ENCODE measurements around the gene ANKIB1.
"Not testable (repeated sequence)": the region's sequence is repeated elsewhere in the genome, so short reads cannot be mapped to it uniquely, and the experiment has no call there.

Gene ANKIB1

GRCh38 chr7:92402920-92403759, 157.4 kb downstream of the ANKIB1 start:
- no peak for DNase-seq (ENCODE audit: insufficient read length, low spot score)
- FAIRE-seq: no peak

GRCh38 chr7:92403760-92404074, 157.9 kb downstream of the ANKIB1 start:
- DNase-seq (ENCODE audit: insufficient read length, low spot score) (no peak), FAIRE-seq (no peak)

- FAIRE-seq (no peak), DNase-seq (ENCODE audit: insufficient read length, low spot score) (no peak)
Measured at GRCh38 chr7:92404170-92404614, 158.4 kb downstream of the ANKIB1 start.

- DNase-seq (ENCODE audit: insufficient read length, low spot score) (no peak), FAIRE-seq (no peak)
Measured at GRCh38 chr7:92409357-92409756, 163.6 kb downstream of the ANKIB1 start.

GRCh38 chr7:92410162-92410561, 164.4 kb downstream of the ANKIB1 start:
- not testable (repeated sequence) for DNase-seq (ENCODE audit: insufficient read length, low spot score); FAIRE-seq

GRCh38 chr7:92412745-92413144, 167.0 kb downstream of the ANKIB1 start:
- no peak for FAIRE-seq

GRCh38 chr7:92413550-92413949, 167.8 kb downstream of the ANKIB1 start:
- DNase-seq (ENCODE audit: insufficient read length, low spot score) (no peak), FAIRE-seq (no peak)

More at GRCh38 chr7:92412745-92413144, 167.0 kb downstream of the ANKIB1 start:
- DNase-seq (ENCODE audit: insufficient read length, low spot score): no peak

GRCh38 chr7:92415225-92415624, 169.5 kb downstream of the ANKIB1 start:
- DNase-seq (ENCODE audit: insufficient read length, low spot score): no peak
- no peak for FAIRE-seq

GRCh38 chr7:92417913-92418312, 172.1 kb downstream of the ANKIB1 start:
- FAIRE-seq (no peak), DNase-seq (ENCODE audit: insufficient read length, low spot score) (no peak)

GRCh38 chr7:92421676-92422435, 176.1 kb downstream of the ANKIB1 start:
- FAIRE-seq (no peak), DNase-seq (ENCODE audit: insufficient read length, low spot score) (no peak)

- DNase-seq (ENCODE audit: insufficient read length, low spot score) (no peak), FAIRE-seq (no peak)
Measured at GRCh38 chr7:92422926-92423325, 177.2 kb downstream of the ANKIB1 start.

GRCh38 chr7:92423710-92424131, 177.9 kb downstream of the ANKIB1 start:
- FAIRE-seq (no peak), DNase-seq (ENCODE audit: insufficient read length, low spot score) (no peak)

GRCh38 chr7:92425311-92425947, 179.7 kb downstream of the ANKIB1 start:
- no peak for FAIRE-seq
- DNase-seq (ENCODE audit: insufficient read length, low spot score): no peak

- DNase-seq (ENCODE audit: insufficient read length, low spot score): no peak
- FAIRE-seq: no peak
Measured at GRCh38 chr7:92427193-92427592, 181.4 kb downstream of the ANKIB1 start.

GRCh38 chr7:92432299-92432946, 186.6 kb downstream of the ANKIB1 start:
- no peak for DNase-seq (ENCODE audit: insufficient read length, low spot score)
- FAIRE-seq: no peak

GRCh38 chr7:92433019-92433418, 187.2 kb downstream of the ANKIB1 start:
- FAIRE-seq: no peak
- DNase-seq (ENCODE audit: insufficient read length, low spot score): no peak

GRCh38 chr7:92435542-92435941, 189.8 kb downstream of the ANKIB1 start:
- no peak for FAIRE-seq
- DNase-seq (ENCODE audit: insufficient read length, low spot score): no peak

- no peak for FAIRE-seq
- no peak for DNase-seq (ENCODE audit: insufficient read length, low spot score)
Measured at GRCh38 chr7:92436612-92437445, 191.1 kb downstream of the ANKIB1 start.

GRCh38 chr7:92437956-92438491, 192.2 kb downstream of the ANKIB1 start:
- FAIRE-seq: no peak
- no peak for DNase-seq (ENCODE audit: insufficient read length, low spot score)

GRCh38 chr7:92442720-92443119, 196.9 kb downstream of the ANKIB1 start:
- not testable (repeated sequence) for FAIRE-seq; DNase-seq (ENCODE audit: insufficient read length, low spot score)

Measured in GM19239 (cell line).